ENCODE data around the gene PFAS.

Gene PFAS

GRCh38 chr17:8294361-8294760 is 45.3 kb downstream of the PFAS start:
- H3K27ac Mint-ChIP-seq: peak overlapping the region; percentile 84
- peak overlapping the region; percentile 83 for H3K4me3 Mint-ChIP-seq
- H3K4me1 Mint-ChIP-seq: peaks cover 27% of the 10 kb centered on the region
- DNase-seq: no peak
- H3K36me3 Mint-ChIP-seq (ENCODE audit: low read depth): peaks cover 5% of the 10 kb centered on the region
- no peaks in the 10 kb centered on the region for H3K9me3 Mint-ChIP-seq
- no peak for ATAC-seq
- no peaks in the 10 kb centered on the region for H3K27me3 Mint-ChIP-seq

- no peaks in the 10 kb centered on the region for H3K27me3 Mint-ChIP-seq
- no peak for DNase-seq
- H3K36me3 Mint-ChIP-seq (ENCODE audit: low read depth): peaks cover 5% of the 10 kb centered on the region
- no peak for ATAC-seq
- H3K9me3 Mint-ChIP-seq: no peaks in the 10 kb centered on the region
- peak overlapping the region; percentile 83 for H3K4me3 Mint-ChIP-seq
- peaks cover 22% of the 10 kb centered on the region for H3K4me1 Mint-ChIP-seq
- peak overlapping the region; percentile 84 for H3K27ac Mint-ChIP-seq
Observed at GRCh38 chr17:8294814-8295316, 45.8 kb downstream of the PFAS start.

DNA sequence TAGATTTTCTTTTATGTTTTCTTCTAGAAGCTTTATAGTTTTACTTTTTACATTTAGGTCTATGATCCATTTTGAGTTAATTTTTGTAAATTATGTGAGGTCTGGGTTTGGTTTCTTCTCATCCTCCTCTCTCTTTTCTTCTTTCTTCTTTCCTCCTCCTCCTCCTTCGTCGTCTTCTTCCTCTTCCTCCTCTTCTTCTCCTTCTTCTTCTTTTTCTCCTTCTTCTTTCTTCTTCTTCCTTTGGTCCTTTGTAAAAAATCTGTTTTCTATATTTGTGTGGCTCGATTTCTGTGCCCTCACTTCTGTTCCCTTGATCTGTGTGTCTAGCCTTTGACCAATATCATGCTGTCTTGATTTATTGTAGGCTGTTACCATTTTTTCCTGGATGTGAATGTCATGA is 51.1 kb downstream of the PFAS start:
- H3K27ac Mint-ChIP-seq: no peak overlapping the region
- no peaks in the 10 kb centered on the region for H3K9me3 Mint-ChIP-seq
- ATAC-seq (no peak), DNase-seq (no peak)
- no peaks in the 10 kb centered on the region for H3K27me3 Mint-ChIP-seq
- H3K36me3 Mint-ChIP-seq (ENCODE audit: low read depth): no peaks in the 10 kb centered on the region
- peaks cover 12% of the 10 kb centered on the region for H3K4me1 Mint-ChIP-seq
- H3K4me3 Mint-ChIP-seq: no peak overlapping the region

GRCh38 chr17:8300627-8301242 is 51.6 kb downstream of the PFAS start:
- no peaks in the 10 kb centered on the region for H3K27me3 Mint-ChIP-seq
- DNase-seq (peak; percentile 48), ATAC-seq (peak; percentile 92)

GRCh38 chr17:8310601-8311123 is 61.6 kb downstream of the PFAS start:
- Mint-ChIP-seq H3K36me3 (ENCODE audit: low read depth) (no peaks in the 10 kb centered on the region), H3K4me1 (no peaks in the 10 kb centered on the region), H3K9me3 (no peaks in the 10 kb centered on the region), H3K27ac (no peak overlapping the region), H3K4me3 (no peak overlapping the region), H3K27me3 (peaks cover 9% of the 10 kb centered on the region)
- ATAC-seq: no peak
- no peak for DNase-seq

More at GRCh38 chr17:8300627-8301242, 51.6 kb downstream of the PFAS start:
- H3K9me3 Mint-ChIP-seq: no peaks in the 10 kb centered on the region
- H3K4me1 Mint-ChIP-seq: peaks cover 10% of the 10 kb centered on the region
- H3K36me3 Mint-ChIP-seq (ENCODE audit: low read depth): no peaks in the 10 kb centered on the region
- no peak overlapping the region for H3K4me3 Mint-ChIP-seq
- no peak overlapping the region for H3K27ac Mint-ChIP-seq

DNA sequence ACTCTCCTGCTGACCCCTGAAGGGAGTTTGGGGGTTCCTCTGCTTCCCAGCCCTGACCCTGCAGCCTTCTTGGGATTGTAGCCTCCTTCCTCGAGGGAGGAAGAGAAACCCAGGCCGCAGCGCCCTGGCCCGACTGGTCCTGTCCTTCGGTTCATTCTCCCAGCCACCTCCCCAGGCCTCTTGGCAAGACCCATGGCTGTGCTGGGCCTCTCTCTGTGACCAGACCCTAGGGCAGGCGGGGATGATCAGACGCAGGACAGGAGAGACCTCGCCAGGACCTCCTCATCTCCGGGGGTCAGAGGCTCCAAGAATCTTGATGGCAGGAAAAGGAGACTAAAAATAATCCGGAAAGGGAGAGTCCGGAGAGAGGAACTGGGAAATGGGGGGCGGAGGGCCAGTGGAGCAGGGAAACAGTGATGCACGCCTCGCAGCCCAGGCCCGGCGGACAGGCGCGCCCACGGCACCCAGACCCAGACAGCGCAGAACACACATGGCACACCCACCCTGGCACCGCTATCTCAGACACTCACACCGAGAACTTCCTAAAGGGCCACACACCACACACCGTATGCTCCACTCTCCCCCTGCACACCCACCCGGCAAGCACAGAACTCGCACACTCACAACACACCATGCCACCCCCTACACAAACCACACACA is 62.2 kb downstream of the PFAS start:
- Mint-ChIP-seq H3K4me3 (no peak overlapping the region), H3K36me3 (ENCODE audit: low read depth) (no peaks in the 10 kb centered on the region), H3K9me3 (no peaks in the 10 kb centered on the region), H3K27me3 (peaks cover 11% of the 10 kb centered on the region), H3K4me1 (no peaks in the 10 kb centered on the region), H3K27ac (no peak overlapping the region)
- ATAC-seq (no peak), DNase-seq (no peak)

DNA sequence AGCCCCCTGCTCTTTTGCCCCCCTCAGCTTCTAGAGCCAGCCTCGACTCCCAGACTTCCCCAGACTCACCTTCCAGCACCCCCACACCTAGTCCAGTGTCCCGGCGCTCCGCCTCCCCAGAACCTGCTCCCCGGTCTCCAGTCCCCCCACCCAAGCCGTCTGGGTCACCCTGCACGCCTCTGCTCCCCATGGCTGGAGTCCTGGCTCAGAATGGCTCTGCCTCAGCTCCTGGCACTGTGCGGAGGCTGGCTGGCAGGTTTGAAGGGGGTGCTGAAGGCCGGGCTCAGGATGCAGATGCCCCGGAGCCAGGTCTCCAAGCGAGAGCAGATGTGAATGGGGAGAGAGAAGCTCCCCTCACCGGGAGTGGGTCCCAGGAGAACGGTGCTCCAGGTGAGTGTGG is 63.2 kb downstream of the PFAS start:
- ATAC-seq (no peak), DNase-seq (no peak)
- H3K9me3 Mint-ChIP-seq: no peaks in the 10 kb centered on the region
- H3K36me3 Mint-ChIP-seq (ENCODE audit: low read depth): no peaks in the 10 kb centered on the region
- H3K27me3 Mint-ChIP-seq: peaks cover 11% of the 10 kb centered on the region
- no peak overlapping the region for H3K4me3 Mint-ChIP-seq
- H3K4me1 Mint-ChIP-seq: no peaks in the 10 kb centered on the region
- H3K27ac Mint-ChIP-seq: no peak overlapping the region

- ATAC-seq: no peak
- H3K27me3 Mint-ChIP-seq: peaks cover 11% of the 10 kb centered on the region
- H3K4me3 Mint-ChIP-seq: no peak overlapping the region
- DNase-seq: no peak
- no peak overlapping the region for H3K27ac Mint-ChIP-seq
- H3K4me1 Mint-ChIP-seq: no peaks in the 10 kb centered on the region
- H3K9me3 Mint-ChIP-seq: no peaks in the 10 kb centered on the region
- H3K36me3 Mint-ChIP-seq (ENCODE audit: low read depth): no peaks in the 10 kb centered on the region
Observed at GRCh38 chr17:8312726-8313600, 63.9 kb downstream of the PFAS start.

GRCh38 chr17:8314797-8315763 is 66.0 kb downstream of the PFAS start:
- peaks cover 11% of the 10 kb centered on the region for H3K27me3 Mint-ChIP-seq
- DNase-seq (no peak), ATAC-seq (no peak)
- H3K4me1 Mint-ChIP-seq: no peaks in the 10 kb centered on the region
- no peak overlapping the region for H3K4me3 Mint-ChIP-seq
- H3K9me3 Mint-ChIP-seq: no peaks in the 10 kb centered on the region
- no peaks in the 10 kb centered on the region for H3K36me3 Mint-ChIP-seq (ENCODE audit: low read depth)
- H3K27ac Mint-ChIP-seq: no peak overlapping the region

DNA sequence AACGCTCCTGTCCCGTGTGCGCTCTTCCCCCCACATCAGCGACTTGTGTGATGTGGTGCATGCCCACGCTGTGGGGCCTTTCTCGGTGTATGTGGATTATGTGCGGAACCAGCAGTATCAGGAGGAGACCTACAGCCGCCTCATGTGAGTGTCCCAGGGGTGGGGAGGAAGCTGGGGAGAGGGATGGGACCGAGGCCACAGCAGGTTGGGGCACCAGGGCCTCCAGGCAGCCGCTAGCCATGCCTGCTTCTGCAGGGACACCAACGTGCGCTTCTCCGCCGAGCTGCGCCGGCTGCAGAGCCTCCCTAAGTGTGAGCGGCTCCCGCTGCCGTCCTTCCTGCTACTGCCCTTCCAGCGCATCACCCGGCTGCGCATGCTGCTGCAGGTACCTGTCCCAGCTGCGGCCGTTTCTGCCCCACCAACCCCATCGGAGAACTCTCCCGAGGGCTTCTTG is 66.7 kb downstream of the PFAS start:
- H3K27me3 Mint-ChIP-seq: peaks cover 11% of the 10 kb centered on the region
- no peaks in the 10 kb centered on the region for H3K36me3 Mint-ChIP-seq (ENCODE audit: low read depth)
- DNase-seq: no peak
- no peaks in the 10 kb centered on the region for H3K4me1 Mint-ChIP-seq
- H3K27ac Mint-ChIP-seq: no peak overlapping the region
- ATAC-seq: peak; percentile 7
- no peak overlapping the region for H3K4me3 Mint-ChIP-seq
- no peaks in the 10 kb centered on the region for H3K9me3 Mint-ChIP-seq

- Mint-ChIP-seq H3K27me3 (peaks cover 10% of the 10 kb centered on the region), H3K27ac (no peak overlapping the region), H3K4me3 (no peak overlapping the region), H3K4me1 (no peaks in the 10 kb centered on the region), H3K9me3 (no peaks in the 10 kb centered on the region), H3K36me3 (ENCODE audit: low read depth) (no peaks in the 10 kb centered on the region)
- ATAC-seq (no peak), DNase-seq (no peak)
Observed at GRCh38 chr17:8318010-8318935, 69.2 kb downstream of the PFAS start.

Data from activated naive CD8-positive, alpha-beta T cell treated with anti-CD3 and anti-CD28 coated beads, Interleukin-2, amount 50 U/mL, for 24 hours (primary cell).